Inflammatory macrophage treated with lipopolysaccharide for 1 hour (primary cell): ENCODE results near the gene NFE2L2.
"Not testable (repeated sequence)": the region's sequence is repeated elsewhere in the genome, so short reads cannot be mapped to it uniquely, and the experiment has no call there.

ENCODE experiments used
- DNase-seq, 2 donors: peaks; one replicate each; pipeline ENCODE4 v3.0.0-alpha.2; 2020 to 2022

NFE2L2 gene

GRCh38 chr2:177279847-177280246, 15.3 kb upstream of the NFE2L2 start:
- DNase-seq = no peak

GRCh38 chr2:177275743-177276055, 11.2 kb upstream of the NFE2L2 start:
- no peak for DNase-seq

- no peak for DNase-seq
Observed at GRCh38 chr2:177275040-177275742, 10.7 kb upstream of the NFE2L2 start.

GRCh38 chr2:177273408-177273807, 8.9 kb upstream of the NFE2L2 start:
- DNase-seq = no peak

GRCh38 chr2:177272765-177273164, 8.2 kb upstream of the NFE2L2 start:
- DNase-seq = no peak

GRCh38 chr2:177271981-177272666, 7.6 kb upstream of the NFE2L2 start:
- DNase-seq = no peak

GRCh38 chr2:177270531-177270930, 6.0 kb upstream of the NFE2L2 start:
- DNase-seq = no peak

- no peak for DNase-seq
Observed at GRCh38 chr2:177268901-177269300, 4.4 kb upstream of the NFE2L2 start.

GRCh38 chr2:177268187-177268871, 3.8 kb upstream of the NFE2L2 start:
- peak; percentile 38 to 41 for DNase-seq

GRCh38 chr2:177266955-177267354, 2.4 kb upstream of the NFE2L2 start:
- not testable (repeated sequence) for DNase-seq

GRCh38 chr2:177265824-177266817, 1.6 kb upstream of the NFE2L2 start:
- DNase-seq = peak in 1 of 2 donors; percentile 48

GRCh38 chr2:177264209-177264692, 276 bp downstream of the NFE2L2 start:
- DNase-seq = no peak

- DNase-seq = peak; percentile 96 to 99
Observed at GRCh38 chr2:177263451-177264208, 897 bp downstream of the NFE2L2 start.

GRCh38 chr2:177262958-177263450, 1.5 kb downstream of the NFE2L2 start:
- DNase-seq = no peak

- peak in 1 of 2 donors; percentile 26 for DNase-seq
Observed at GRCh38 chr2:177262092-177262491, 2.4 kb downstream of the NFE2L2 start.

- DNase-seq = peak; percentile 63 to 70
Observed at GRCh38 chr2:177261116-177262060, 3.1 kb downstream of the NFE2L2 start.

- DNase-seq = no peak
Observed at GRCh38 chr2:177260379-177260778, 4.1 kb downstream of the NFE2L2 start.

GRCh38 chr2:177258059-177258458, 6.5 kb downstream of the NFE2L2 start:
- DNase-seq = no peak

GRCh38 chr2:177257471-177257870, 7.1 kb downstream of the NFE2L2 start:
- no peak for DNase-seq

- no peak for DNase-seq
Observed at GRCh38 chr2:177256695-177257094, 7.8 kb downstream of the NFE2L2 start.
